ENCODE measurements around the gene DDX23.
A peak's percentile ranks its signal among the peaks of the same experiment; 100 is the strongest.
"Not testable (repeated sequence)": the region's sequence is repeated elsewhere in the genome, so short reads cannot be mapped to it uniquely, and the experiment has no call there.

The DDX23 gene

DNA sequence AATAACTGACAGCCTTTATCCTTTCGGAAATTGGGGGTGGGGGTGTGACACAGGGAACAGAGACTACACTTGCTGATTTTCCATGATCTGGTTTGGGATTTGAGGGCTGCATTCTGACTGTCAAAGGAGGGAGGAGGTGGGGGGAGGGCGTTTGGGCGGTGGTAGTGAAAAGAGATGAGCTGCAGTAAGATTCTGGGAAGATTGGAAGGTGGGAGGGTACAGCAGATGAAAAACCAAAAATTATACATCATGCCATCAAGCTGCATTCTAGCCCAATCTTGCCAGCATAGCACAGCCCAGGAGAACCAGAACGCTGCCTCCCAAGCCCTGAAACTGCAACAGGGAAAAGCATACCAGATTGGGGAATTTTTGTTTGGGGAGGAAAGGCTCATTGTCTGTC is 11.3 kb upstream of the DDX23 start:
- DNase-seq (ENCODE audit: low read depth in 2 of 2, low spot score in 1 of 2): no peak

GRCh38 chr12:48862760-48863159 is 10.8 kb upstream of the DDX23 start:
- no peak for DNase-seq (ENCODE audit: low read depth in 2 of 2, low spot score in 1 of 2)

DNA sequence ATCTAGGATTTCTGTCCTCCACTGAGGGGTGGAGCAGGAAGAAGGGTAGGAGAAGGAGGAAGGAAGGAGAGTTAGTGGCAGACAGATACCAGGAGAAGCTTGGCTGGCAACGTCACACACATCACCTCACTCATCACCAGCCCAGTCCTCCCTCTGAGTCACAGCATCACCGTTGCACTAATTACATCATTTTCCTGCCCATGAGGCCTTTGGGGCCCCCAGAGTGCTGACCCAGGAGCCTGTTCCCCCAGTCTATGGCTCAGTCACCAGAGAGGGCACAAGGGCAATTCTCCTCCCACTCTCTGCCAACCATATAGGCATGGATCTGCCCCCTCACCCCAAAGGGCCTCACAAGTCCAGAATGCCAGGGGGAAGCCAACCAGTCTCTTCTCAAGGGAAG is 9.1 kb upstream of the DDX23 start:
- DNase-seq (ENCODE audit: low read depth in 2 of 2, low spot score in 1 of 2): no peak

GRCh38 chr12:48860236-48860635 is 8.3 kb upstream of the DDX23 start:
- not testable (repeated sequence) for DNase-seq (ENCODE audit: low read depth in 2 of 2, low spot score in 1 of 2)

GRCh38 chr12:48859607-48860006 is 7.6 kb upstream of the DDX23 start:
- no peak for DNase-seq (ENCODE audit: low read depth in 2 of 2, low spot score in 1 of 2)

GRCh38 chr12:48858043-48858442 is 6.1 kb upstream of the DDX23 start:
- no peak for DNase-seq (ENCODE audit: low read depth in 2 of 2, low spot score in 1 of 2)

DNA sequence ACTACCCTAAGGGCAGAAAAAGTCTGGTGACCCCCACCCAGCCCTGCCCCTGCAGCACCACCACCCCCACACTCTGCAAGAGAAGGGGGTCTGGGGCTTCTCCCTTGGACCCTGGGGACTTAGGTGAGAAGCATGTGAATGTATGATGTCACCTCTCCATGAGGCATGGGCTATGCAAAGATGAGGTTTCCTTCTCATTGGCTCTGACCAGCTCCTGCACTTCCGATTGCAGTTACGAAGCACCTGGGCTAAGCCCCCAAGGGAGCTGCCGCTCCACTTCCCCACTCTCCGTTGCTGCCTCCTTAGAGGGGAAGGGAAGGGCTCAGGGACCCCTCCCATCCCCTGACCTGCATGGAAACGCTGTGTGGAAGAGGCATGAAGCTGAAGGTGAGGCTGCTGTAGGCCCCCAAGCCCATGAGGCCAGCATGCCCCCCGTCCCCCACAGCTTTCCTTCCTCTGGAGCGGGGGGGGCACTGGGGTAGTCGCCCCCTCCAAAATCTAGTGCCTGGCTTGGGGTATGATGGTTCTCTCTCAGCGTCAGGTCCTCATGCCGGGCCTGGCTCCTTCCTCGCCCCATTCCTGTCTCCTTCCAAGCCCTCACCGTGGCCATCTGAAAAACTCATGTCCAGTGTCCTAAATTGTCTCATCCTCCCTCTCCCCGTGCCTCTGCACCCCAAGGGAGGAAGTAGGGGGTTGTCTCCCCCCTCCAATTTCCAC is 5.5 kb upstream of the DDX23 start:
- DNase-seq (ENCODE audit: low read depth in 2 of 2, low spot score in 1 of 2): no peak

DNA sequence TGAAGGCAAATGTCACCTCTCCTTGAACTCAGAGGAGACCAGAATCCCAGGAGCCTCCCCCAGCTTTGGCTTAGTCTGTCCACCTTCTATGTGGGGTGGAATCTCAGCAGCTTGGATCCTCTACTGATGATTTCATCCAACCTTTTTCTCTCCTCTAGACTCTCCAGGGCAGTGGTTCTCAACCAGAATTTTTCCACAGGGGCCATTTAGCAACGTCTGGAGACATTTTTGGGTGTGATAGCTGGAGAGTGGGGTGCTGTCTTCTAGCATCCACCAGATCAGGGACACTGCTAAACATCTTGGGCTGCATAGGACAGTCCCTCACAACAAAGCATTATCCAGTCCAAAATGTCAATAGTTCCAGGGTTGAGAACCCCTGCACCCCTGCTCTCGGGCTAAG is 4.4 kb upstream of the DDX23 start:
- DNase-seq (ENCODE audit: low read depth in 2 of 2, low spot score in 1 of 2): no peak

GRCh38 chr12:48854932-48855331 is 3.0 kb upstream of the DDX23 start:
- DNase-seq (ENCODE audit: low read depth in 2 of 2, low spot score in 1 of 2): not testable (repeated sequence)

DNA sequence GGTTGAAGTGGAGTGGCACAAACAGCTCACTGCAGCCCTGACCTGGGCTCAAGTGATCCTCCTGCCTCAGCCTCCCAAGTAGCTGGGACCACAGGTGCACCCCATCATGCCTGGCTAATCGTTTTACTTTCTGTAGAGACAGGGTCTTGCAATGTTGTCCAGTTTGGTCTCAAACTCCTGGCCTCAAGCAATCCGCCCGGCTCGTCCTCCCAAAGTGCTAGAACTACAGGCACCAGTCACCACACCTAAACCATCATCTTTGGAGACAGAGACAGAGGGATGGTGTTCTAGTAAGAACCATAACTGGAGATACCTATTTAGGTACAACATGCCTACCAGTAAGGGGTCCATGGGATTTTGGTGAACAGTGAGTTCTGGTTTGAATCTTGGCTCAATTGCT is 2.5 kb upstream of the DDX23 start:
- no peak for DNase-seq (ENCODE audit: low read depth in 2 of 2, low spot score in 1 of 2)

- DNase-seq (ENCODE audit: low read depth in 2 of 2, low spot score in 1 of 2): peak; percentile 78 to 86
These were observed 1.0 kb upstream of the DDX23 start for GRCh38 chr12:48852734-48853688.

DNA sequence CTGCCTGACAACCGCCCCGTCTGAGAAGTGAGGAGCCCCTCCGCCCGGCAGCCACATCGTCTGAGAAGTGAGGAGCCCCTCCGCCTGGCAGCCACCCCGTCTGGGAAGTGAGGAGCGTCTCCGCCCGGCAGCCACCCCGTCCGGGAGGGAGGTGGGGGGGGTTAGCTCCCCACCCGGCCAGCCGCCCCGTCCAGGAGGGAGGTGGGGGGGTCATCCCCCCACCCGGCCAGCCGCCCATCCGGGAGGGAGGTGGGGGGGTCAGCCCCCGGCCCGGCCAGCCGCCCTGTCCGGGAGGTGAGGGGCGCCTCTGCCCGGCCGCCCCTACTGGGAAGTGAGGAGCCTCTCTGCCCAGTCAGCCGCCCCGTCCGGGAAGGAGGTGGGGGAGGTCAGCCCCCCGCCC is 9.9 kb downstream of the DDX23 start:
- not testable (repeated sequence) for DNase-seq (ENCODE audit: low read depth in 2 of 2, low spot score in 1 of 2)

DNA sequence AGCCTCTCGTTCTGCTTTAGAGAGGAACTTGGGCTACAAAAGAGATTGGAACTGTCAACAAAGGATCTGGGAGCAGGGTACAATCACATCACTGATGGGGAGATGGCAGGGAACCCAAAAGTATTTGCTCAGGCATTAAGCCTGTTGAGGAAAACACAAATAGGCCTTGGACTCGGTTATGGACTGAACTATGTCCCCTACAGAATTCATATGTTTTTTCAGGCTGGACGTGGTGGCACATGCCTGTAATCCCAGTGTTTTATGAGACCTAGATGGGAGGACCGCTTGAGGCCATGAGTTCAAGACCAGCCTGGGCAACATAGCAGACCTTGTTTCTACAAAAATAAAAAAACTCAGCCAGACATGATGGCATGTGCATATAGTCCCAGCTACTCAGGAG is 13.9 kb downstream of the DDX23 start:
- no peak for DNase-seq (ENCODE audit: low read depth in 2 of 2, low spot score in 1 of 2)

- no peak for DNase-seq (ENCODE audit: low read depth in 2 of 2, low spot score in 1 of 2)
These were observed 19.5 kb downstream of the DDX23 start for GRCh38 chr12:48832321-48833060.

- no peak for DNase-seq (ENCODE audit: low read depth in 2 of 2, low spot score in 1 of 2)
These were observed 20.7 kb downstream of the DDX23 start for GRCh38 chr12:48831257-48831656.

DNA sequence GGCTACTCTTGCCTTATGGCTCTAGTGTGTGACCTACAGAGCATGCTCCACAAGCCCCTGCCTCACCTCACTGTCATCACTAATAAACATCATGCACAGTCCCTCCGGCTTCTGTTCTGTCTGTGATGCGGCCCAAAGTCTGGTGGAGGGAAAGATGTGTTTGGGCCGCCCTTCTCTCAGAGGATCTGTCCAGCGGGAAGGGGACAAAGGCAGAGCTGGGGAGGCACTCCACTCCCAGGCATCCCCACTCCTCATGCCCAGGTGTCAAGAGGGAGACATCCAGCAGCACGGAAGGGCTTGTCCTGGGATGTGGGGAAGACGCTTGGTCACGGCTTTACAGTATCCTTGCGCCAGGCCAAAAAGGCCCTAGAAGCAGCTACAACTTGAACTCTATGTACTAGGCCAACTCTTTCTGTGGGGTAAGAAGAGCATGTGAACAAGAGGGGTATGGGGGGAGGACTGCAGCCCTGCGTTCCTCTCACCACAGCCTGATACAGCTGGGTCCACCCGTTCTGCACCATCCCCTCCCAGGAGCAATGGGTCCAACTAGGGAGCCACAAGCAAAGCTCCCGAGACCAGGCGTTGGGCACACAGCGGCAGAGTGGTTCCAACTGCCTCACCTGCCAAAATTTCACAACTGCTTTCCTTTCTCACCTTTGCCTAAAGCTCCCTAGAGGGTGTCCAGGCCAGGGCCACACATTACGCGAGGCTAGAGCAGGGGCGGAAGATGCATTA is 23.0 kb downstream of the DDX23 start:
- no peak for DNase-seq (ENCODE audit: low read depth in 2 of 2, low spot score in 1 of 2)

DNA sequence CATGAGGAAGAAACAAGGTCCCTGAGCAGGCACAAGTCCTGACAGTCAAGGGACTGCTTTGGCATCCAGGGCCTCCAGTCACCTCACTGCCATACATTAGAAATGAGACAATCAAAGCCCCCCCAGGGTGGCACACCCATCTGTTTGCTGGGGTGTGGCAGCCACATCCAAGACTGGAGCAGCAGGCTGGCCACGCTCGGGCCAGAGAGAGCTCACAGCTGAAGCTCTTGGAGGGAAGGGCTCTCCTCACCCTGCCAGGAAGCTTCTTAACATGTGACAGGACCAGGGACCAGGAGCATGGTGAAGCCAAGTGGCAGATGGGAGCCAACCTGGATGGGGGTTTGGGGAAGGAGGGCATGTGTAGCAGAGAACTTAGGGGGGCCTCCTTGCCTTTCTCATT is 23.7 kb downstream of the DDX23 start:
- no peak for DNase-seq (ENCODE audit: low read depth in 2 of 2, low spot score in 1 of 2)

- DNase-seq (ENCODE audit: low read depth in 2 of 2, low spot score in 1 of 2): no peak
These were observed 24.4 kb downstream of the DDX23 start for GRCh38 chr12:48827513-48828096.

- DNase-seq (ENCODE audit: low read depth in 2 of 2, low spot score in 1 of 2): no peak
These were observed 24.9 kb downstream of the DDX23 start for GRCh38 chr12:48827026-48827425.

DNA sequence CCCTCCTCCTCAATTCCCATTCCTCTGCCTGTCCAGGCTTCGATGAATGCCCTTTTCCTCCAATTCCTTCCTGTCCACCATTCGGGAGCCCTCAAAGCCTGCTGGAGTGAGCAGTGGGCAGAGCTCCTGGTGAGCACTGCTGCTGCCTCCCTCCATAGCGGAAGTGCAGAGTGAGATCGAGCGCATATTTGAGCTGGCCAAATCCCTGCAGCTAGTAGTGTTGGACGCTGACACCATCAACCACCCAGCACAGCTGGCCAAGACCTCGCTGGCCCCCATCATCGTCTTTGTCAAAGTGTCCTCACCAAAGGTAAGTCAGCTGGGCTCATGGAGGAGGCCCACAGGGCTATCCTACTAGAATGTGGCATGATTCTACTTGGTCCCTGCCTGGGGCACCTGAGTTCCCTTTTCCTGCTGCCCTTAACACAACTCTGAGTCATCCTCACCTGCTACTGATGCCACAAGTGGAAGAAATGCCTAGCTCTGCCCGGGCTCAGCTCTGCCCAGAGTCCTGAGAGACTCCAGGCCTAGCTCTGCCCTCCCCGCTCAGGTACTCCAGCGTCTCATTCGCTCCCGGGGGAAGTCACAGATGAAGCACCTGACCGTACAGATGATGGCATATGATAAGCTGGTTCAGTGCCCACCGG is 25.6 kb downstream of the DDX23 start:
- no peak for DNase-seq (ENCODE audit: low read depth in 2 of 2, low spot score in 1 of 2)

All from stimulated activated CD8-positive, alpha-beta memory T cell treated with anti-CD3 and anti-CD28 coated beads, Interleukin-4, amount 100 ng/mL, for 1 hour (primary cell).